H1 (cell line): ENCODE results near the gene GON4L. TPM values are rescaled to one million over a fixed set of nuclear protein-coding genes. Genes with fewer than 3 reads are reported as not detected.

Source experiments
- CBX8 ChIP-seq: fragments of 300-800, 300-1000 bp; sonication (generic); IDR thresholded peaks from 2 replicates; pipeline ENCODE4 v1.7.1; 2016; ENCODE audit warnings: low read depth, low read length, borderline replicate concordance
- EZH2 ChIP-seq: fragments of 200-600 bp; sonication (generic); IDR thresholded peaks from 2 replicates; pipeline ENCODE4 v1.7.1; 2012; ENCODE audit warnings: low read depth, mild to moderate bottlenecking, moderate library complexity, low read length, inconsistent platforms; ENCODE audit not compliant: severe bottlenecking
- JUN ChIP-seq: IDR thresholded peaks from 2 replicates; pipeline ENCODE4 v1.6.1; 2011; ENCODE audit warnings: low read depth, mild to moderate bottlenecking, improper control_type of control experiment, low read length
- RNF2 ChIP-seq: fragments of 200-900, 300-1000 bp; sonication (generic); IDR thresholded peaks from 2 replicates; pipeline ENCODE4 v1.7.1; 2016; ENCODE audit warnings: borderline replicate concordance, low read depth, mild to moderate bottlenecking, antibody characterized with exemption, low read length; ENCODE audit not compliant: poor library complexity, severe bottlenecking; ENCODE audit errors: missing control alignments
- SIN3A ChIP-seq, 2 experiments: IDR thresholded peaks in 1 of 2; conservative IDR thresholded peaks in 1 of 2; 2 replicates each; pipeline ENCODE4 v1.6.1; 2011 to 2012; ENCODE audit warnings: low read length in 2 of 2, improper control_type of control experiment in 1 of 2, low read depth in 1 of 2, mild to moderate bottlenecking in 1 of 2
- ZNF274 ChIP-seq: IDR thresholded peaks from 2 replicates; pipeline ENCODE4 v1.7.0; 2012; ENCODE audit warnings: low read length, borderline replicate concordance; ENCODE audit errors: extremely low read depth
- polyA plus RNA-seq, 7 experiments: library from polyadenylated mRNA; depleted of rRNA in 3 of 7; stranded (reverse) in 5 of 7; unstranded in 2 of 7; fragments of >200 nt in 5 of 7; fragments of 200-250 nt in 2 of 7; gene quantifications; 1 replicate in 5 of 7; 2 replicates in 1 of 7; 4 replicates in 1 of 7; pipeline versions ENCODE4 v1.2.1 to v1.2.3, GENCODE V29; 2011 to 2013; ENCODE audit warnings: missing spikeins in 2 of 7, mixed read lengths in 2 of 7
- total RNA-seq: library from RNA; stranded (reverse); fragmentation: NEBNext Ultra II Directional; extraction: Animal tissue kit (Norgen Biotek cat#: 25700); gene quantifications from 2 replicates; pipeline ENCODE4 v1.2.1, GENCODE V29; 2021
- TF ChIP-seq, protein P1 (sequence below): fragments of 300-600 bp; sonication (generic); IDR thresholded peaks from 2 replicates; pipeline ENCODE4 v1.7.1; 2012; ENCODE audit warnings: low read length, moderate library complexity, mild to moderate bottlenecking, inconsistent platforms; ENCODE audit not compliant: insufficient replicate concordance
- TF ChIP-seq, protein P2 (sequence below), 3 experiments: IDR thresholded peaks; 1 replicate in 2 of 3; 2 replicates in 1 of 3; pipeline versions ENCODE4 v1.5.1 to v1.6.1; 2011; ENCODE audit warnings: low read length in 3 of 3, mild to moderate bottlenecking in 3 of 3, inconsistent platforms in 2 of 3, low read depth in 1 of 3, moderate library complexity in 1 of 3; ENCODE audit not compliant: insufficient read depth in 1 of 3; ENCODE audit errors: control extremely low read depth in 1 of 3

Gene GON4L
- total and polyA plus RNA-seq, 2 of the 8 experiments (the other 6 are each of a cell fraction or from before 2014, with no cell fraction given) = 26.2 to 52.1 TPM

DNA sequence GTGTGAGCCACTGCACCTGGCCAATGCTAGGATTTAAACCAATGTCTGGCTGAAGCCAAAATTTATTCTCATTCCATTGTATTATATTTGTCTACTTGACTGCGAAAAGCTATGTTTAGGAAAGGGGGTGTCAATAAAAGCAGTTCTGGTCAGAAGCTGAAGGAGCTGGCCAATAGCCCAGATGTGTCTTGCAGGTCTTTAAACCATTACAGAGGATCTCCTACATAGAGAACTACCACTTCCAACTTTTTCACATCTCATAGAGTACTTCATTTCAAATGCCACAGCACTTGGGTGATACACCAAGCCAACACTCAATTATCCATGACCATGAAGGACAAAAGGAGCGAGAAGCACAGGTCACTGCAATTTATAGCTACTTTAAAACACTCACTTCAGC is 4.9 kb upstream of the GON4L start (continued):
- TF ChIP-seq, protein P1, sequence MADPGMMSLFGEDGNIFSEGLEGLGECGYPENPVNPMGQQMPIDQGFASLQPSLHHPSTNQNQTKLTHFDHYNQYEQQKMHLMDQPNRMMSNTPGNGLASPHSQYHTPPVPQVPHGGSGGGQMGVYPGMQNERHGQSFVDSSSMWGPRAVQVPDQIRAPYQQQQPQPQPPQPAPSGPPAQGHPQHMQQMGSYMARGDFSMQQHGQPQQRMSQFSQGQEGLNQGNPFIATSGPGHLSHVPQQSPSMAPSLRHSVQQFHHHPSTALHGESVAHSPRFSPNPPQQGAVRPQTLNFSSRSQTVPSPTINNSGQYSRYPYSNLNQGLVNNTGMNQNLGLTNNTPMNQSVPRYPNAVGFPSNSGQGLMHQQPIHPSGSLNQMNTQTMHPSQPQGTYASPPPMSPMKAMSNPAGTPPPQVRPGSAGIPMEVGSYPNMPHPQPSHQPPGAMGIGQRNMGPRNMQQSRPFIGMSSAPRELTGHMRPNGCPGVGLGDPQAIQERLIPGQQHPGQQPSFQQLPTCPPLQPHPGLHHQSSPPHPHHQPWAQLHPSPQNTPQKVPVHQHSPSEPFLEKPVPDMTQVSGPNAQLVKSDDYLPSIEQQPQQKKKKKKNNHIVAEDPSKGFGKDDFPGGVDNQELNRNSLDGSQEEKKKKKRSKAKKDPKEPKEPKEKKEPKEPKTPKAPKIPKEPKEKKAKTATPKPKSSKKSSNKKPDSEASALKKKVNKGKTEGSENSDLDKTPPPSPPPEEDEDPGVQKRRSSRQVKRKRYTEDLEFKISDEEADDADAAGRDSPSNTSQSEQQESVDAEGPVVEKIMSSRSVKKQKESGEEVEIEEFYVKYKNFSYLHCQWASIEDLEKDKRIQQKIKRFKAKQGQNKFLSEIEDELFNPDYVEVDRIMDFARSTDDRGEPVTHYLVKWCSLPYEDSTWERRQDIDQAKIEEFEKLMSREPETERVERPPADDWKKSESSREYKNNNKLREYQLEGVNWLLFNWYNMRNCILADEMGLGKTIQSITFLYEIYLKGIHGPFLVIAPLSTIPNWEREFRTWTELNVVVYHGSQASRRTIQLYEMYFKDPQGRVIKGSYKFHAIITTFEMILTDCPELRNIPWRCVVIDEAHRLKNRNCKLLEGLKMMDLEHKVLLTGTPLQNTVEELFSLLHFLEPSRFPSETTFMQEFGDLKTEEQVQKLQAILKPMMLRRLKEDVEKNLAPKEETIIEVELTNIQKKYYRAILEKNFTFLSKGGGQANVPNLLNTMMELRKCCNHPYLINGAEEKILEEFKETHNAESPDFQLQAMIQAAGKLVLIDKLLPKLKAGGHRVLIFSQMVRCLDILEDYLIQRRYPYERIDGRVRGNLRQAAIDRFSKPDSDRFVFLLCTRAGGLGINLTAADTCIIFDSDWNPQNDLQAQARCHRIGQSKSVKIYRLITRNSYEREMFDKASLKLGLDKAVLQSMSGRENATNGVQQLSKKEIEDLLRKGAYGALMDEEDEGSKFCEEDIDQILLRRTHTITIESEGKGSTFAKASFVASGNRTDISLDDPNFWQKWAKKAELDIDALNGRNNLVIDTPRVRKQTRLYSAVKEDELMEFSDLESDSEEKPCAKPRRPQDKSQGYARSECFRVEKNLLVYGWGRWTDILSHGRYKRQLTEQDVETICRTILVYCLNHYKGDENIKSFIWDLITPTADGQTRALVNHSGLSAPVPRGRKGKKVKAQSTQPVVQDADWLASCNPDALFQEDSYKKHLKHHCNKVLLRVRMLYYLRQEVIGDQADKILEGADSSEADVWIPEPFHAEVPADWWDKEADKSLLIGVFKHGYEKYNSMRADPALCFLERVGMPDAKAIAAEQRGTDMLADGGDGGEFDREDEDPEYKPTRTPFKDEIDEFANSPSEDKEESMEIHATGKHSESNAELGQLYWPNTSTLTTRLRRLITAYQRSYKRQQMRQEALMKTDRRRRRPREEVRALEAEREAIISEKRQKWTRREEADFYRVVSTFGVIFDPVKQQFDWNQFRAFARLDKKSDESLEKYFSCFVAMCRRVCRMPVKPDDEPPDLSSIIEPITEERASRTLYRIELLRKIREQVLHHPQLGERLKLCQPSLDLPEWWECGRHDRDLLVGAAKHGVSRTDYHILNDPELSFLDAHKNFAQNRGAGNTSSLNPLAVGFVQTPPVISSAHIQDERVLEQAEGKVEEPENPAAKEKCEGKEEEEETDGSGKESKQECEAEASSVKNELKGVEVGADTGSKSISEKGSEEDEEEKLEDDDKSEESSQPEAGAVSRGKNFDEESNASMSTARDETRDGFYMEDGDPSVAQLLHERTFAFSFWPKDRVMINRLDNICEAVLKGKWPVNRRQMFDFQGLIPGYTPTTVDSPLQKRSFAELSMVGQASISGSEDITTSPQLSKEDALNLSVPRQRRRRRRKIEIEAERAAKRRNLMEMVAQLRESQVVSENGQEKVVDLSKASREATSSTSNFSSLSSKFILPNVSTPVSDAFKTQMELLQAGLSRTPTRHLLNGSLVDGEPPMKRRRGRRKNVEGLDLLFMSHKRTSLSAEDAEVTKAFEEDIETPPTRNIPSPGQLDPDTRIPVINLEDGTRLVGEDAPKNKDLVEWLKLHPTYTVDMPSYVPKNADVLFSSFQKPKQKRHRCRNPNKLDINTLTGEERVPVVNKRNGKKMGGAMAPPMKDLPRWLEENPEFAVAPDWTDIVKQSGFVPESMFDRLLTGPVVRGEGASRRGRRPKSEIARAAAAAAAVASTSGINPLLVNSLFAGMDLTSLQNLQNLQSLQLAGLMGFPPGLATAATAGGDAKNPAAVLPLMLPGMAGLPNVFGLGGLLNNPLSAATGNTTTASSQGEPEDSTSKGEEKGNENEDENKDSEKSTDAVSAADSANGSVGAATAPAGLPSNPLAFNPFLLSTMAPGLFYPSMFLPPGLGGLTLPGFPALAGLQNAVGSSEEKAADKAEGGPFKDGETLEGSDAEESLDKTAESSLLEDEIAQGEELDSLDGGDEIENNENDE = no peak
- TF ChIP-seq SIN3A (conservative IDR thresholded peaks at IDR 0.05 in 1 of 2, IDR thresholded peaks at IDR 0.05 in 1 of 2; ENCODE audit: low read depth in 1 of 2, low read length in 2 of 2) (no peak), EZH2 (no peak), RNF2 (no peak), JUN (no peak), CBX8 (no peak), ZNF274 (no peak)
- TF ChIP-seq, protein P2, sequence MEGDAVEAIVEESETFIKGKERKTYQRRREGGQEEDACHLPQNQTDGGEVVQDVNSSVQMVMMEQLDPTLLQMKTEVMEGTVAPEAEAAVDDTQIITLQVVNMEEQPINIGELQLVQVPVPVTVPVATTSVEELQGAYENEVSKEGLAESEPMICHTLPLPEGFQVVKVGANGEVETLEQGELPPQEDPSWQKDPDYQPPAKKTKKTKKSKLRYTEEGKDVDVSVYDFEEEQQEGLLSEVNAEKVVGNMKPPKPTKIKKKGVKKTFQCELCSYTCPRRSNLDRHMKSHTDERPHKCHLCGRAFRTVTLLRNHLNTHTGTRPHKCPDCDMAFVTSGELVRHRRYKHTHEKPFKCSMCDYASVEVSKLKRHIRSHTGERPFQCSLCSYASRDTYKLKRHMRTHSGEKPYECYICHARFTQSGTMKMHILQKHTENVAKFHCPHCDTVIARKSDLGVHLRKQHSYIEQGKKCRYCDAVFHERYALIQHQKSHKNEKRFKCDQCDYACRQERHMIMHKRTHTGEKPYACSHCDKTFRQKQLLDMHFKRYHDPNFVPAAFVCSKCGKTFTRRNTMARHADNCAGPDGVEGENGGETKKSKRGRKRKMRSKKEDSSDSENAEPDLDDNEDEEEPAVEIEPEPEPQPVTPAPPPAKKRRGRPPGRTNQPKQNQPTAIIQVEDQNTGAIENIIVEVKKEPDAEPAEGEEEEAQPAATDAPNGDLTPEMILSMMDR (IDR thresholded peaks at IDR 0.05; ENCODE audit: control extremely low read depth in 1 of 3, insufficient read depth in 1 of 3, low read depth in 1 of 3, low read length in 3 of 3) = no peak
